Mesendoderm (in vitro differentiated cells): ENCODE measurements around the gene TMPRSS11D.

Experiments used
- DNase-seq: peaks from one replicate; pipeline ENCODE4 v3.0.0; 2013
- H2AK5ac ChIP-seq: 2 replicates; pipeline ENCODE4 v1.6.1; 2013; ENCODE audit warnings: low read length, inconsistent platforms
- H2BK120ac ChIP-seq: 2 replicates; pipeline ENCODE4 v1.6.1; 2013; ENCODE audit warnings: low read depth, mild to moderate bottlenecking, low read length, moderate library complexity, mixed read lengths
- H2BK15ac ChIP-seq: replicated peaks from 2 replicates; pipeline ENCODE4 v1.6.1; 2013; ENCODE audit warnings: low read depth, mild to moderate bottlenecking, moderate library complexity
- H2BK5ac ChIP-seq: 2 replicates; pipeline ENCODE4 v1.6.1; 2013; ENCODE audit warnings: low read length, inconsistent platforms
- H3K18ac ChIP-seq: 2 replicates; pipeline ENCODE4 v1.6.1; 2013; ENCODE audit warnings: mild to moderate bottlenecking, low read length, mixed read lengths
- H3K23ac ChIP-seq: one replicate; pipeline ENCODE4 v1.6.1; 2013; ENCODE audit warnings: low read length
- H3K27ac ChIP-seq: 2 replicates; pipeline ENCODE4 v1.5.1; 2013; ENCODE audit warnings: low read depth, mild to moderate bottlenecking, inconsistent platforms, low read length, moderate library complexity
- H3K27me3 ChIP-seq: 2 replicates; pipeline ENCODE4 v1.6.1; 2013; ENCODE audit warnings: low read length, control low read depth, mild to moderate bottlenecking, inconsistent platforms; ENCODE audit not compliant: insufficient read depth, poor library complexity
- H3K36me3 ChIP-seq: 2 replicates; pipeline ENCODE4 v1.6.1; 2013; ENCODE audit warnings: low read length, inconsistent platforms; ENCODE audit not compliant: control insufficient read depth, insufficient read depth
- H3K4ac ChIP-seq: one replicate; pipeline ENCODE4 v1.6.1; 2013; ENCODE audit warnings: low read depth, mild to moderate bottlenecking, low read length, moderate library complexity
- H3K4me1 ChIP-seq: 2 replicates; pipeline ENCODE4 v1.6.1; 2013; ENCODE audit warnings: low read depth, low read length, inconsistent platforms; ENCODE audit not compliant: control insufficient read depth
- H3K4me2 ChIP-seq: 2 replicates; pipeline ENCODE4 v1.6.1; 2013; ENCODE audit warnings: low read length
- H3K4me3 ChIP-seq: 2 replicates; pipeline ENCODE4 v1.5.1; 2013; ENCODE audit warnings: mild to moderate bottlenecking, low read length
- H3K56ac ChIP-seq: one replicate; pipeline ENCODE4 v1.6.1; 2013; ENCODE audit warnings: low read length
- H3K79me1 ChIP-seq: 2 replicates; pipeline ENCODE4 v1.6.1; 2013; ENCODE audit warnings: low read length, inconsistent platforms
- H3K79me2 ChIP-seq: 2 replicates; pipeline ENCODE4 v1.6.1; 2013; ENCODE audit warnings: mild to moderate bottlenecking, low read length; ENCODE audit not compliant: control insufficient read depth, insufficient read depth
- H3K9ac ChIP-seq: 2 replicates; pipeline ENCODE4 v1.6.1; 2013; ENCODE audit warnings: low read length, inconsistent platforms
- H4K5ac ChIP-seq: one replicate; pipeline ENCODE4 v1.6.1; 2013; ENCODE audit warnings: low read length
- H4K8ac ChIP-seq: one replicate; pipeline ENCODE4 v1.6.1; 2013; ENCODE audit warnings: low read depth, mild to moderate bottlenecking, control low read depth, low read length, moderate library complexity
- WGBS: extraction: QIAGEN DNeasy Blood & Tissue Kit; methylation state at CpG from one replicate; pipeline ENCODE4 v1.1.7; 2013; ENCODE audit warnings: low lambda C conversion rate, missing lambda C conversion rate; ENCODE audit not compliant: insufficient coverage; ENCODE audit errors: extremely low coverage; 5-methylcytosine and 5-hydroxymethylcytosine counted together

TMPRSS11D gene

GRCh38 chr4:67874986-67875385, 8.8 kb downstream of the TMPRSS11D start:
- H3K4me1 ChIP-seq, result no peaks in the 10 kb centered on the region
- no peak overlapping the region for H3K9ac ChIP-seq
- H3K56ac ChIP-seq, result no peak overlapping the region
- no peak overlapping the region for H3K27ac ChIP-seq
- no peaks in the 10 kb centered on the region for H3K36me3 ChIP-seq
- no CpG with 5 or more reads among the region's 2 CpGs for WGBS
- no peak overlapping the region for H3K4me3 ChIP-seq
- no peak overlapping the region for H3K4me2 ChIP-seq
- H2BK120ac ChIP-seq, result no peak overlapping the region
- H2BK5ac ChIP-seq, result no peak overlapping the region
- no peaks in the 10 kb centered on the region for H3K79me2 ChIP-seq
- H3K79me1 ChIP-seq, result no peaks in the 10 kb centered on the region
- H4K8ac ChIP-seq, result no peak overlapping the region
- H2BK15ac ChIP-seq, result no peak overlapping the region
- H3K4ac ChIP-seq, result no peak overlapping the region
- H3K23ac ChIP-seq, result no peak overlapping the region
- no peaks in the 10 kb centered on the region for H3K27me3 ChIP-seq
- no peak for DNase-seq
- H2AK5ac ChIP-seq, result no peak overlapping the region
- no peak overlapping the region for H3K18ac ChIP-seq
- no peak overlapping the region for H4K5ac ChIP-seq

GRCh38 chr4:67873116-67873515, 10.7 kb downstream of the TMPRSS11D start:
- no peak overlapping the region for H3K4ac ChIP-seq
- WGBS, result no CpG with 5 or more reads among the region's 1 CpG

GRCh38 chr4:67871867-67872266, 11.9 kb downstream of the TMPRSS11D start:
- H4K8ac ChIP-seq, result no peak overlapping the region
- no peak overlapping the region for H2BK5ac ChIP-seq
- no peak overlapping the region for H2AK5ac ChIP-seq
- no peak overlapping the region for H4K5ac ChIP-seq
- DNase-seq, result peak; percentile 44
- H3K79me2 ChIP-seq, result no peaks in the 10 kb centered on the region
- H3K18ac ChIP-seq, result no peak overlapping the region
- H3K36me3 ChIP-seq, result no peaks in the 10 kb centered on the region
- H3K79me1 ChIP-seq, result no peaks in the 10 kb centered on the region
- H2BK120ac ChIP-seq, result no peak overlapping the region
- H3K27me3 ChIP-seq, result no peaks in the 10 kb centered on the region
- H3K56ac ChIP-seq, result no peak overlapping the region
- no peaks in the 10 kb centered on the region for H3K4me1 ChIP-seq
- no peak overlapping the region for H3K4ac ChIP-seq
- no peak overlapping the region for H3K27ac ChIP-seq
- H2BK15ac ChIP-seq, result no peak overlapping the region
- no peak overlapping the region for H3K4me3 ChIP-seq
- no peak overlapping the region for H3K9ac ChIP-seq
- H3K4me2 ChIP-seq, result no peak overlapping the region
- no peak overlapping the region for H3K23ac ChIP-seq

More at GRCh38 chr4:67873116-67873515, 10.7 kb downstream of the TMPRSS11D start:
- DNase-seq, result no peak
- no peak overlapping the region for H3K56ac ChIP-seq
- H3K4me3 ChIP-seq, result no peak overlapping the region
- H2BK120ac ChIP-seq, result no peak overlapping the region
- no peaks in the 10 kb centered on the region for H3K36me3 ChIP-seq
- H2BK5ac ChIP-seq, result no peak overlapping the region
- H3K27me3 ChIP-seq, result no peaks in the 10 kb centered on the region
- H4K8ac ChIP-seq, result no peak overlapping the region
- no peak overlapping the region for H2BK15ac ChIP-seq
- no peaks in the 10 kb centered on the region for H3K79me2 ChIP-seq
- no peaks in the 10 kb centered on the region for H3K79me1 ChIP-seq
- no peak overlapping the region for H3K9ac ChIP-seq
- no peaks in the 10 kb centered on the region for H3K4me1 ChIP-seq
- H2AK5ac ChIP-seq, result no peak overlapping the region
- no peak overlapping the region for H3K4me2 ChIP-seq
- no peak overlapping the region for H3K23ac ChIP-seq
- H3K27ac ChIP-seq, result no peak overlapping the region
- H4K5ac ChIP-seq, result no peak overlapping the region
- no peak overlapping the region for H3K18ac ChIP-seq

- H3K18ac ChIP-seq, result no peak overlapping the region
- no peak overlapping the region for H3K23ac ChIP-seq
- no peak for DNase-seq
- H2BK120ac ChIP-seq, result no peak overlapping the region
- H3K9ac ChIP-seq, result no peak overlapping the region
- H3K56ac ChIP-seq, result no peak overlapping the region
- no peaks in the 10 kb centered on the region for H3K27me3 ChIP-seq
- H2BK5ac ChIP-seq, result no peak overlapping the region
- H3K4me3 ChIP-seq, result no peak overlapping the region
- no peaks in the 10 kb centered on the region for H3K79me2 ChIP-seq
- no peaks in the 10 kb centered on the region for H3K36me3 ChIP-seq
- H4K8ac ChIP-seq, result no peak overlapping the region
- no peak overlapping the region for H3K27ac ChIP-seq
- H3K4ac ChIP-seq, result no peak overlapping the region
- no peak overlapping the region for H3K4me2 ChIP-seq
- no CpG with 5 or more reads among the region's 4 CpGs for WGBS
- H3K4me1 ChIP-seq, result no peaks in the 10 kb centered on the region
- no peaks in the 10 kb centered on the region for H3K79me1 ChIP-seq
- H4K5ac ChIP-seq, result no peak overlapping the region
- no peak overlapping the region for H2AK5ac ChIP-seq
- no peak overlapping the region for H2BK15ac ChIP-seq
Measured at GRCh38 chr4:67869580-67870190, 14.1 kb downstream of the TMPRSS11D start.

- H3K4me3 ChIP-seq, result no peak overlapping the region
- no peak overlapping the region for H3K27ac ChIP-seq
Measured at GRCh38 chr4:67861513-67861912, 22.3 kb downstream of the TMPRSS11D start.

GRCh38 chr4:67853336-67853735, 30.5 kb downstream of the TMPRSS11D start:
- H3K36me3 ChIP-seq, result no peaks in the 10 kb centered on the region
- no peak overlapping the region for H3K9ac ChIP-seq
- H3K4me1 ChIP-seq, result no peaks in the 10 kb centered on the region
- H2BK5ac ChIP-seq, result no peak overlapping the region
- no peaks in the 10 kb centered on the region for H3K79me2 ChIP-seq
- no peak overlapping the region for H4K5ac ChIP-seq
- no peak overlapping the region for H3K4me2 ChIP-seq
- no peak overlapping the region for H2BK15ac ChIP-seq
- no peaks in the 10 kb centered on the region for H3K27me3 ChIP-seq
- H3K56ac ChIP-seq, result no peak overlapping the region
- no peak overlapping the region for H3K23ac ChIP-seq
- no peaks in the 10 kb centered on the region for H3K79me1 ChIP-seq
- H3K18ac ChIP-seq, result no peak overlapping the region
- no peak overlapping the region for H4K8ac ChIP-seq
- H2BK120ac ChIP-seq, result no peak overlapping the region
- no peak overlapping the region for H3K27ac ChIP-seq
- WGBS, result no CpG with 5 or more reads among the region's 2 CpGs
- H3K4me3 ChIP-seq, result no peak overlapping the region
- H2AK5ac ChIP-seq, result no peak overlapping the region
- no peak for DNase-seq
- H3K4ac ChIP-seq, result no peak overlapping the region

More at GRCh38 chr4:67861513-67861912, 22.3 kb downstream of the TMPRSS11D start:
- Histone ChIP-seq H3K4me1 (no peaks in the 10 kb centered on the region), H3K23ac (no peak overlapping the region), H3K36me3 (no peaks in the 10 kb centered on the region), H4K5ac (no peak overlapping the region), H3K79me1 (no peaks in the 10 kb centered on the region), H2AK5ac (no peak overlapping the region), H4K8ac (no peak overlapping the region), H3K79me2 (no peaks in the 10 kb centered on the region), H3K9ac (no peak overlapping the region), H3K4ac (no peak overlapping the region), H2BK5ac (no peak overlapping the region), H3K27me3 (no peaks in the 10 kb centered on the region), H3K4me2 (no peak overlapping the region), H2BK120ac (no peak overlapping the region), H3K56ac (no peak overlapping the region), H3K18ac (no peak overlapping the region), H2BK15ac (no peak overlapping the region)
- WGBS, result no CpG with 5 or more reads among the region's 6 CpGs
- DNase-seq, result no peak
